Nephron (organoid): ENCODE measurements around the gene FERMT2.

Experiments used
- H3K27ac Mint-ChIP-seq, 3 experiments: 2 replicates each; pipeline ENCODE4 v1.8.0; 2020; ENCODE audit warnings: mixed read lengths in 3 of 3, mild to moderate bottlenecking in 2 of 3, moderate library complexity in 1 of 3
- H3K27me3 Mint-ChIP-seq: 2 replicates; pipeline ENCODE4 v1.8.0; 2021; ENCODE audit warnings: low read depth, mild to moderate bottlenecking, moderate library complexity, mixed read lengths
- H3K36me3 Mint-ChIP-seq: 2 replicates; pipeline ENCODE4 v1.8.0; 2020; ENCODE audit warnings: low read depth, mixed read lengths
- H3K4me1 Mint-ChIP-seq: 2 replicates; pipeline ENCODE4 v1.8.0; 2020; ENCODE audit warnings: mixed read lengths
- H3K4me3 Mint-ChIP-seq, 3 experiments: 2 replicates each; pipeline ENCODE4 v1.8.0; 2020; ENCODE audit warnings: mild to moderate bottlenecking in 3 of 3, mixed read lengths in 3 of 3, moderate library complexity in 2 of 3
- H3K9me3 Mint-ChIP-seq: 2 replicates; pipeline ENCODE4 v1.8.0; 2020; ENCODE audit warnings: mixed read lengths
- TF ChIP-seq, protein P1 (sequence below), 3 experiments: fragments of 200-600 bp; sonication (generic); IDR thresholded peaks; one replicate each; pipeline ENCODE4 v1.5.0; 2021; ENCODE audit warnings: antibody characterized with exemption in 3 of 3; ENCODE audit not compliant: unreplicated experiment in 3 of 3

The FERMT2 gene, protein sequence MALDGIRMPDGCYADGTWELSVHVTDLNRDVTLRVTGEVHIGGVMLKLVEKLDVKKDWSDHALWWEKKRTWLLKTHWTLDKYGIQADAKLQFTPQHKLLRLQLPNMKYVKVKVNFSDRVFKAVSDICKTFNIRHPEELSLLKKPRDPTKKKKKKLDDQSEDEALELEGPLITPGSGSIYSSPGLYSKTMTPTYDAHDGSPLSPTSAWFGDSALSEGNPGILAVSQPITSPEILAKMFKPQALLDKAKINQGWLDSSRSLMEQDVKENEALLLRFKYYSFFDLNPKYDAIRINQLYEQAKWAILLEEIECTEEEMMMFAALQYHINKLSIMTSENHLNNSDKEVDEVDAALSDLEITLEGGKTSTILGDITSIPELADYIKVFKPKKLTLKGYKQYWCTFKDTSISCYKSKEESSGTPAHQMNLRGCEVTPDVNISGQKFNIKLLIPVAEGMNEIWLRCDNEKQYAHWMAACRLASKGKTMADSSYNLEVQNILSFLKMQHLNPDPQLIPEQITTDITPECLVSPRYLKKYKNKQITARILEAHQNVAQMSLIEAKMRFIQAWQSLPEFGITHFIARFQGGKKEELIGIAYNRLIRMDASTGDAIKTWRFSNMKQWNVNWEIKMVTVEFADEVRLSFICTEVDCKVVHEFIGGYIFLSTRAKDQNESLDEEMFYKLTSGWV

DNA sequence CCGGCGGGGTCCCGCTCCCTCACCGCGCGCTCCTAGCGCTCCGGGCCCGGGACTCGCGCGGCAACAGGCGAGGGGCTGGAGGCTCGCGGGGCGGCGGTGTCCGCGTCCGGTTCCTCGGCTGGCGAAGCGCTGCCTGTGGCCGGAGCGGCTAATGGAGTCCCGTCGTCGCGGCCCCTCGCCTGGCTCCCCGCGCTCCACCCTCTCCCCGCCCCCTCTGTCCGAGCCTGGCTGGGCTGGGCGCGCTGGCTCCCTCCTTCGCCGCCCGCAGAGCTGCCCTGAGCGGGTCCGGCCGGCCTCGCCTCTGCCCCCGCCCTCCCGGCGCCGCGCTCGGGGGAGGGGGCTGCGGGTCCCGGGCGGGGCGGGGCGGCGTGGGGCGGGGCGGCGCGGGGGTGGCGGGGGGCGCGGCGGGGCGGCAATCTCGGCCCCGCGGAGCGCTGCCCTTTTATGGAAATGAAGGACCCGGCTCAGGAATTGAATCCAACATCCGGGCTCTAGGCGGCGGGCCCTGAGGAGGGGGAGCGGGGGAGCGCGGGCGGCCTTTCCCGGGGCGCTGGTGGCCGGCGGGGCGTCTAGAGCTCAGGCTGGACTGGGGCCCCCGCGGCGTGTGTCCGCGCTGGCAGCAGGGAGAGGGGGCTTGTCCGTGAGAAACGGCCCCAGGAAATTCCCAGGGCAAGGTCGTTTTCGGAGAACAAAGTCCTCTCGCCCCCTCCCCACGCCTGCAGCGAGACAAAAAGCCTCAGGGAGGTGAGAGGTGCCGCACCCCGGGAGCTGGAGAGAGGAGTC, at the start of gene FERMT2:
FERMT2 (minus strand) TSS at position 153 of the 783 bp plus-strand sequence. CDS start 482 bp downstream, outside the sequence.
- H3K27me3 Mint-ChIP-seq = no peaks in the 10 kb centered on the region

DNA sequence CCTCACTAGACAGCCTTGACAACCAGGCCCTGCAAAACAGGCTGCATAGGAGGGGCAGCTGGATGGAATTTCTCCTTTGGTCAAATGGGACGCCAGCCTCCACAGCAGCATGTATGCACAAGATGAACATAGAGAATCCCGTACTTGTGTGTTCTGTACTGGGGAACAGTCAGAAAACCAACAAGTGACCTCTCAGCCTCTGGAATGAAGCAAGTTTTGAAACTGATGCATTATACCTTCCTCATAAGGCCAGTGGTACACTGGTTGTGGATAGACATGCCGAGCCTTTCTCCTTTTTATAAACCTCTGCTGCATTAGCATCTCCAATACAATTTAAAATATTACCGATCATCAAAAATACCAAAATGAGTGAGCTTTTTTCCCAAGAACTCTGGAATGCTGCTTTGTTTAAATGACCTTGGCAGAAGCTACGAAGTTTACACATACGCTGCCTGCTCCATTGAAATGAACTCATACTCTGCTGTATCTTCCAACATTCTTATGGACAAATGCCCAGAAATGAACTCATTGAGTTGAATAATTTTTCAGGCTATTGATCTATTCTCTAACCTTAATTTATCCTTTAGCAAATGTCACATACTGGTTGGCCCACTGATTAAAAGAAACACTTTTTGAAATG, 47.6 kb upstream of the FERMT2 start:
- Mint-ChIP-seq H3K4me1 (peaks cover 5% of the 10 kb centered on the region), H3K27ac (peak overlapping the region in 2 of 3 experiments; percentile 33 to 87), H3K9me3 (no peaks in the 10 kb centered on the region), H3K4me3 (no peak overlapping the region), H3K27me3 (no peaks in the 10 kb centered on the region), H3K36me3 (no peaks in the 10 kb centered on the region)
- TF ChIP-seq, protein P1, sequence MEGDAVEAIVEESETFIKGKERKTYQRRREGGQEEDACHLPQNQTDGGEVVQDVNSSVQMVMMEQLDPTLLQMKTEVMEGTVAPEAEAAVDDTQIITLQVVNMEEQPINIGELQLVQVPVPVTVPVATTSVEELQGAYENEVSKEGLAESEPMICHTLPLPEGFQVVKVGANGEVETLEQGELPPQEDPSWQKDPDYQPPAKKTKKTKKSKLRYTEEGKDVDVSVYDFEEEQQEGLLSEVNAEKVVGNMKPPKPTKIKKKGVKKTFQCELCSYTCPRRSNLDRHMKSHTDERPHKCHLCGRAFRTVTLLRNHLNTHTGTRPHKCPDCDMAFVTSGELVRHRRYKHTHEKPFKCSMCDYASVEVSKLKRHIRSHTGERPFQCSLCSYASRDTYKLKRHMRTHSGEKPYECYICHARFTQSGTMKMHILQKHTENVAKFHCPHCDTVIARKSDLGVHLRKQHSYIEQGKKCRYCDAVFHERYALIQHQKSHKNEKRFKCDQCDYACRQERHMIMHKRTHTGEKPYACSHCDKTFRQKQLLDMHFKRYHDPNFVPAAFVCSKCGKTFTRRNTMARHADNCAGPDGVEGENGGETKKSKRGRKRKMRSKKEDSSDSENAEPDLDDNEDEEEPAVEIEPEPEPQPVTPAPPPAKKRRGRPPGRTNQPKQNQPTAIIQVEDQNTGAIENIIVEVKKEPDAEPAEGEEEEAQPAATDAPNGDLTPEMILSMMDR (IDR thresholded peaks at IDR 0.05; ENCODE audit: unreplicated experiment in 3 of 3) = no peak

More for the DNA sequence above, at the start of gene FERMT2:
- Mint-ChIP-seq H3K9me3 (no peaks in the 10 kb centered on the region), H3K4me3 (peak within 1 kb of the TSS; percentile 96 to 100 (median 98)), H3K4me1 (peaks cover 51% of the 10 kb centered on the region), H3K36me3 (peaks cover 13% of the 10 kb centered on the region), H3K27ac (peak within 1 kb of the TSS; percentile 98 to 99 (median 99))
- TF ChIP-seq, protein P1 (IDR thresholded peaks at IDR 0.05; ENCODE audit: unreplicated experiment in 3 of 3) = no peak

DNA sequence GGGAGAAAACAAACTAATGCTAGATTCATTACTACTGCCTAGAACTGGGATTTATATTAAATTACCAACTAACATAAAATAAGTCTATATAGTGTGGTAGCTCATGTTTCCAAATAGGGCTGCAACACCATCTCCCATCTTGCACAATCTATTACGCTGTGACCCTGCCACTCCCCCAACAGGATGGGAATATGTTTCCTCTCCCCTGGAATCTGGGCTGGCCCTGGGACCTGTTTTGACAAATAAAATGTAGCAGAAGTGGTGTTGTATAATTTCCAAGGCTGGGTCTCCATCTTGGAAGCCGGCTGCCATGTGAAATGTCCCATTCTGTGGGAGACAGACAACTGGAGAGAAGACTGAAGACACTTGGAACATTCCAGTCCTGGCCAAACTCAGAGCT, 45.6 kb upstream of the FERMT2 start:
- Mint-ChIP-seq H3K27ac (no peak overlapping the region), H3K4me1 (peaks cover 13% of the 10 kb centered on the region), H3K9me3 (peaks cover 5% of the 10 kb centered on the region), H3K27me3 (no peaks in the 10 kb centered on the region), H3K36me3 (no peaks in the 10 kb centered on the region), H3K4me3 (no peak overlapping the region)
- TF ChIP-seq, protein P1 (IDR thresholded peaks at IDR 0.05; ENCODE audit: unreplicated experiment in 3 of 3) = no peak

DNA sequence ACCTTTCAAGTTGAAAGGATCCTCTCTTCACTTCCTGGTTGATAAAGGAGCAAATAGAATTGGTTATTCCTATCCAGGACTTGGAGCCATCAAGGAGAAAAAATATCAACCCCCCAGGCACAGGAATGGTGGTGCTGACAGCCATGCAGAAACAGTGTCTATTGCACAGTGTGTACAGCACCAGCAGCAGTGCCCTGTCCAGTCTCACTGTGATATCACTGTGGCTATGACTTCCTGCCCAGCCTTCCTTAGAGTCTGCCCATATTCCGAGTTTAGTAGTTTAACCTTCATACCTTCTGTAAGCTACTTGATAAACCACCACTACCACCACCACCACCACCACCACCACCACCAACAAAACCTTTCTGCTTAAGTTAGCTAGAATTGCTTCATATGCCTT, 45.1 kb upstream of the FERMT2 start:
- no peaks in the 10 kb centered on the region for H3K36me3 Mint-ChIP-seq
- H3K27ac Mint-ChIP-seq = no peak overlapping the region
- H3K4me1 Mint-ChIP-seq = peaks cover 13% of the 10 kb centered on the region
- peaks cover 8% of the 10 kb centered on the region for H3K9me3 Mint-ChIP-seq
- TF ChIP-seq, protein P1 (IDR thresholded peaks at IDR 0.05; ENCODE audit: unreplicated experiment in 3 of 3) = no peak
- no peaks in the 10 kb centered on the region for H3K27me3 Mint-ChIP-seq
- no peak overlapping the region for H3K4me3 Mint-ChIP-seq

DNA sequence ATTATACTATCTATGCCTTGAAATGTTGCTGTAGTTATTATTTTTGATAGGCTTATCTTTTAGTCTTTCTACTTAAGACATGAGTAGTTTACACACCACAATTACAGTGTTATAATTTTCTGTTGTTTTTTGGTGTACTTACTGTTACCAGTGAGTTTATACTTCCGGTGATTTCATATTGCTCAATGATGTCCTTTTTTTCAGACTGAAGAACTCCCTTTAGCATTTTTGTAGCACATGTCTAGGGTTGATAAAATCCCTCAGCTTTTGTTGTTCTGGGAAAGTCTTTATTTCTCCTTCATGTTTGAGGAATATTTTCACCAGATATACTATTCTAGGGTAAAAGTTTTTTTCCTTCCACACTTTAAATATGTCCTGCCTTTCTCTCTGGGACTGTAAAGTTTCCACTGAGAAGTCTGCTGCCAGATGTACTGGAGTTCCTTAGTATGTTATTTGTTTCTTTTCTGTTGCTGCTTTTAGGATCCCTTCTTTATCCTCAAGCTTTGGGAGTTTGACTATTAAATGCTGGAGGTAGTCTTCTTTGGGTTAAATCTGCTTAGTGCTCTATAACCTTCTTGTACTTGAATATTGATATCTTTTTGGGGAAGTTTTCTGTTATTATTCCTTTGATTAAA, 41.5 kb upstream of the FERMT2 start:
- Mint-ChIP-seq H3K4me1 (peaks cover 17% of the 10 kb centered on the region), H3K4me3 (no peak overlapping the region), H3K27me3 (no peaks in the 10 kb centered on the region), H3K27ac (peak overlapping the region; percentile 45 to 67 (median 56)), H3K36me3 (no peaks in the 10 kb centered on the region), H3K9me3 (peaks cover 8% of the 10 kb centered on the region)
- TF ChIP-seq, protein P1 (IDR thresholded peaks at IDR 0.05; ENCODE audit: unreplicated experiment in 3 of 3) = no peak
